Measurements from ENCODE around the gene DMAP1.

DNA sequence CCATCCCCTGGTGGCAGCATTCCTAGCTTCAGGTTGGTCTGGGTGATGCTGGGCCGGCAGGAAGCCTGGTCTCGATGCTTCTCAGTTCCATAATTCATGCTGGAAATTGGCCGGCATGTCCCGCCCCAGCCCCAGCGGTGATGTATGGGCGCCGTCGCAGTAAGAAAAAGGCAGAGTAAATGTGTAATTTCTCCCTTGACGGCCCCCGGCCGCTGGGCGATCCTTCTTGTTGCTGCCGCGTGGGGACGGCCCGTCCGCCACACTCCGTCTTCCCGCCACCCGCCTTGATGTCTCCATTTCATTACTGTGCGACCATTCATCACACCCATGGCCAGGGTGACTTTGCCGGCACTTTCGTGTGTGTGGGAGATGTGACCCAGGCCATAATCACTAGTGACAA lies 8.5 kb downstream of the DMAP1 start:
- TF ChIP-seq, protein P1, sequence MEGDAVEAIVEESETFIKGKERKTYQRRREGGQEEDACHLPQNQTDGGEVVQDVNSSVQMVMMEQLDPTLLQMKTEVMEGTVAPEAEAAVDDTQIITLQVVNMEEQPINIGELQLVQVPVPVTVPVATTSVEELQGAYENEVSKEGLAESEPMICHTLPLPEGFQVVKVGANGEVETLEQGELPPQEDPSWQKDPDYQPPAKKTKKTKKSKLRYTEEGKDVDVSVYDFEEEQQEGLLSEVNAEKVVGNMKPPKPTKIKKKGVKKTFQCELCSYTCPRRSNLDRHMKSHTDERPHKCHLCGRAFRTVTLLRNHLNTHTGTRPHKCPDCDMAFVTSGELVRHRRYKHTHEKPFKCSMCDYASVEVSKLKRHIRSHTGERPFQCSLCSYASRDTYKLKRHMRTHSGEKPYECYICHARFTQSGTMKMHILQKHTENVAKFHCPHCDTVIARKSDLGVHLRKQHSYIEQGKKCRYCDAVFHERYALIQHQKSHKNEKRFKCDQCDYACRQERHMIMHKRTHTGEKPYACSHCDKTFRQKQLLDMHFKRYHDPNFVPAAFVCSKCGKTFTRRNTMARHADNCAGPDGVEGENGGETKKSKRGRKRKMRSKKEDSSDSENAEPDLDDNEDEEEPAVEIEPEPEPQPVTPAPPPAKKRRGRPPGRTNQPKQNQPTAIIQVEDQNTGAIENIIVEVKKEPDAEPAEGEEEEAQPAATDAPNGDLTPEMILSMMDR (optimal IDR thresholded peaks at IDR 0.05 in 1 of 3, IDR thresholded peaks at IDR 0.05 in 1 of 3, conservative IDR thresholded peaks at IDR 0.05 in 1 of 3; ENCODE audit: extremely low read depth in 1 of 3, insufficient read depth in 2 of 3, low read length in 3 of 3) = no peak
- no peak for TF ChIP-seq EZH2 (IDR thresholded peaks at IDR 0.05; ENCODE audit: low read length)
